Neuronal stem cell (in vitro differentiated cells): ENCODE results near the gene RAP1A.

Source experiments
- DNase-seq: peaks from one replicate; pipeline ENCODE4 v3.0.0-alpha.2; 2013; ENCODE audit warnings: low spot score
- H2AFZ ChIP-seq: one replicate; pipeline ENCODE4 v1.6.1; 2013; ENCODE audit warnings: mild to moderate bottlenecking, low read length, inconsistent platforms
- H2AK5ac ChIP-seq: 2 replicates; pipeline ENCODE4 v1.6.1; 2013; ENCODE audit warnings: low read depth, mild to moderate bottlenecking, inconsistent platforms, low read length, moderate library complexity, mixed read lengths
- H2BK120ac ChIP-seq: 2 replicates; pipeline ENCODE4 v1.6.1; 2013; ENCODE audit warnings: low read depth, mild to moderate bottlenecking, inconsistent platforms, low read length, moderate library complexity, mixed read lengths
- H2BK12ac ChIP-seq: one replicate; pipeline ENCODE4 v1.6.1; 2013; ENCODE audit warnings: low read length, inconsistent platforms
- H2BK15ac ChIP-seq: 2 replicates; pipeline ENCODE4 v1.6.1; 2013; ENCODE audit warnings: mild to moderate bottlenecking, low read length, inconsistent platforms, mixed read lengths
- H2BK5ac ChIP-seq: one replicate; pipeline ENCODE4 v1.6.1; 2013; ENCODE audit warnings: inconsistent platforms, mild to moderate bottlenecking, low read length, moderate library complexity
- H3K14ac ChIP-seq: one replicate; pipeline ENCODE4 v1.6.1; 2013; ENCODE audit warnings: low read length, inconsistent platforms
- H3K18ac ChIP-seq: 2 replicates; pipeline ENCODE4 v1.6.1; 2013; ENCODE audit warnings: low read length, inconsistent platforms
- H3K23ac ChIP-seq: 2 replicates; pipeline ENCODE4 v1.6.1; 2013; ENCODE audit warnings: low read depth, mild to moderate bottlenecking, mixed read lengths, low read length, inconsistent platforms; ENCODE audit not compliant: poor library complexity
- H3K27ac ChIP-seq: replicated peaks from 3 replicates; pipeline ENCODE4 v1.5.1; 2013; ENCODE audit warnings: low read length, inconsistent platforms
- H3K27me3 ChIP-seq, 3 experiments: 2 replicates each; pipeline ENCODE4 v1.6.1; 2013; ENCODE audit warnings: low read length in 3 of 3, mild to moderate bottlenecking in 2 of 3, inconsistent platforms in 1 of 3, low read depth in 1 of 3, mixed read lengths in 1 of 3, moderate library complexity in 1 of 3; ENCODE audit not compliant: control insufficient read depth in 3 of 3, insufficient read depth in 3 of 3
- H3K36me3 ChIP-seq, 2 donors: replicated peaks in 1 of 2; 2 replicates each; pipeline ENCODE4 v1.6.1; 2013; ENCODE audit warnings: low read length in 2 of 2; ENCODE audit not compliant: control insufficient read depth in 2 of 2, insufficient read depth in 2 of 2
- H3K4ac ChIP-seq: 2 replicates; pipeline ENCODE4 v1.6.1; 2013; ENCODE audit warnings: inconsistent platforms, mild to moderate bottlenecking, low read length, moderate library complexity
- H3K4me1 ChIP-seq, 2 donors: 1 replicate in 1 of 2; 2 replicates in 1 of 2; pipeline ENCODE4 v1.6.1; 2013; ENCODE audit warnings: low read length in 2 of 2, low read depth in 1 of 2; ENCODE audit not compliant: control insufficient read depth in 2 of 2, insufficient read depth in 1 of 2
- H3K4me2 ChIP-seq: one replicate; pipeline ENCODE4 v1.6.1; 2013; ENCODE audit warnings: mild to moderate bottlenecking, low read length, inconsistent platforms; ENCODE audit not compliant: insufficient read depth, poor library complexity, severe bottlenecking
- H3K4me3 ChIP-seq, 2 donors: 2 replicates each; pipeline ENCODE4 v1.5.1; 2013; ENCODE audit warnings: low read length in 2 of 2, mild to moderate bottlenecking in 2 of 2, inconsistent platforms in 1 of 2, moderate library complexity in 1 of 2
- H3K79me1 ChIP-seq: one replicate; pipeline ENCODE4 v1.6.1; 2013; ENCODE audit warnings: low read depth, mild to moderate bottlenecking, inconsistent platforms, low read length, moderate library complexity
- H3K9ac ChIP-seq: one replicate; pipeline ENCODE4 v1.6.1; 2013; ENCODE audit warnings: mild to moderate bottlenecking, low read depth, low read length, inconsistent platforms; ENCODE audit not compliant: poor library complexity
- H3K9me3 ChIP-seq, 2 donors: replicated peaks in 1 of 2; 2 replicates each; pipeline versions ENCODE3 to v1.6.1; 2013; ENCODE audit warnings: low read length in 2 of 2, mild to moderate bottlenecking in 2 of 2, inconsistent platforms in 1 of 2, low read depth in 1 of 2, mixed read lengths in 1 of 2, moderate library complexity in 1 of 2; ENCODE audit not compliant: control insufficient read depth in 2 of 2, insufficient read depth in 1 of 2
- H4K8ac ChIP-seq: one replicate; pipeline ENCODE4 v1.6.1; 2013; ENCODE audit warnings: low read depth, mild to moderate bottlenecking, inconsistent platforms, low read length, moderate library complexity
- H4K91ac ChIP-seq: one replicate; pipeline ENCODE4 v1.6.1; 2013; ENCODE audit warnings: low read length, low read depth, mild to moderate bottlenecking, inconsistent platforms; ENCODE audit not compliant: poor library complexity
- WGBS, 2 donors: extraction: QIAGEN DNeasy Blood & Tissue Kit; methylation state at CpG; one replicate each; pipeline ENCODE4 v1.1.7; 2013; ENCODE audit warnings: missing lambda C conversion rate in 2 of 2, mixed read lengths in 1 of 2; ENCODE audit not compliant: insufficient read length in 2 of 2, insufficient replicate concordance in 1 of 2; ENCODE audit errors: extremely low coverage in 2 of 2; 5-methylcytosine and 5-hydroxymethylcytosine counted together

Gene RAP1A

DNA sequence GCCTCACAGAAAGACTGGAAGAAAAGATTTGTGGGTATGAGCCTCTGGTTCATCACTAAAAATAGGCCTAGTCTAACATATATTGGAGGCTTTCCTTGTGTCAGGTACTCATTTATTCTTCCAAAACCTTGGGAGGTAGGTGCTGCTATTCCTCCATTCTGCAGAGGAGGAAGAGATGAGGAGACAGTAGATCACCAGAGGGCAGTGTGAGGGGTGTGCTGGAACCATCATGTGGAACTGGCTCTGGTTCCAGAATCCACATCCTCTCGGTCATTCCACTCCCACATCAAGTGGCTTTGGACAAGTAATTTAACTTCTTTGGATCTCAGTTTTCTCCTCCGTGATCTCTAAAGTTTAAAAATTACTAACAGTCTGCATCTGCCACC is 127.0 kb downstream of the RAP1A start:
- H4K91ac ChIP-seq = no peak overlapping the region
- no peak overlapping the region for H3K4me3 ChIP-seq
- no peak overlapping the region for H2AK5ac ChIP-seq
- H3K27me3 ChIP-seq = peaks cover 0 to 2% (median 0%) of the 10 kb centered on the region in 3 experiments
- no peak overlapping the region for H3K23ac ChIP-seq
- H3K4me2 ChIP-seq = no peak overlapping the region
- H2AFZ ChIP-seq = no peak overlapping the region
- DNase-seq = no peak
- H3K36me3 ChIP-seq = no peaks in the 10 kb centered on the region
- H3K9ac ChIP-seq = no peak overlapping the region
- H3K4ac ChIP-seq = no peak overlapping the region
- H2BK12ac ChIP-seq = no peak overlapping the region
- no peak overlapping the region for H3K27ac ChIP-seq
- H2BK5ac ChIP-seq = no peak overlapping the region
- H2BK15ac ChIP-seq = no peak overlapping the region
- WGBS, 2 donors = no CpG with 5 or more reads among the region's 2 CpGs
- H3K14ac ChIP-seq = no peak overlapping the region
- no peak overlapping the region for H3K18ac ChIP-seq
- H3K9me3 ChIP-seq = no peaks in the 10 kb centered on the region
- H3K79me1 ChIP-seq = no peaks in the 10 kb centered on the region
- H4K8ac ChIP-seq = no peak overlapping the region
- peaks cover 15 to 25% of the 10 kb centered on the region in 2 donors for H3K4me1 ChIP-seq
- H2BK120ac ChIP-seq = no peak overlapping the region

DNA sequence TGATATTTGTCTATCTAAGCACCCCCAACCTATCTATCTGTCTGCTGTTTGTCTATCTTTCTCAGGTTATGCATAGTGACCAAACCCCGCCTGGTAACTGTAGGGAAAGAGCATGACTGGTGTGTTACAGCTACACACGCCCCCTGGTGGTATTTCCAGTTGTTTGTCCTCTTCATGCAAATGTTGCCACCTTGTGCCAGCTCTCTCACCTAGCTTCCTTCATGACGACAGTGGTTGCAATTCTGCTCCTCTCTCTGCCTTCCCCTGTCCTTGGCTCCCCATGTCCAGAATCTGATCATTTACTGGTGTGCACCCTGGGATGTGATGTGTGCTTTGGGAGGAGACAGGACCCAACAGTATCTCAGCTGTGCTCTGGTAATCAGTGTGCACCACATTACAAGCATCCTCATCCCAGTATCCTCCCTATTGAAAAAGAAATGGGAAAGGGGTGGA is 127.7 kb downstream of the RAP1A start:
- DNase-seq = no peak
- Histone ChIP-seq H2BK5ac (no peak overlapping the region), H3K79me1 (no peaks in the 10 kb centered on the region), H4K91ac (no peak overlapping the region), H3K9me3 (no peaks in the 10 kb centered on the region), H2AK5ac (no peak overlapping the region), H4K8ac (no peak overlapping the region), H3K9ac (no peak overlapping the region), H3K4me2 (no peak overlapping the region), H3K36me3 (no peaks in the 10 kb centered on the region), H3K18ac (no peak overlapping the region), H2BK120ac (no peak overlapping the region), H3K27ac (no peak overlapping the region), H3K14ac (no peak overlapping the region), H2BK15ac (no peak overlapping the region), H2BK12ac (no peak overlapping the region), H3K4ac (no peak overlapping the region), H2AFZ (no peak overlapping the region), H3K4me1 (peaks cover 15 to 25% of the 10 kb centered on the region in 2 donors), H3K27me3 (peaks cover 0 to 2% (median 0%) of the 10 kb centered on the region in 3 experiments), H3K4me3 (no peak overlapping the region), H3K23ac (no peak overlapping the region)
- WGBS, 2 donors = no CpG with 5 or more reads among the region's 3 CpGs

DNA sequence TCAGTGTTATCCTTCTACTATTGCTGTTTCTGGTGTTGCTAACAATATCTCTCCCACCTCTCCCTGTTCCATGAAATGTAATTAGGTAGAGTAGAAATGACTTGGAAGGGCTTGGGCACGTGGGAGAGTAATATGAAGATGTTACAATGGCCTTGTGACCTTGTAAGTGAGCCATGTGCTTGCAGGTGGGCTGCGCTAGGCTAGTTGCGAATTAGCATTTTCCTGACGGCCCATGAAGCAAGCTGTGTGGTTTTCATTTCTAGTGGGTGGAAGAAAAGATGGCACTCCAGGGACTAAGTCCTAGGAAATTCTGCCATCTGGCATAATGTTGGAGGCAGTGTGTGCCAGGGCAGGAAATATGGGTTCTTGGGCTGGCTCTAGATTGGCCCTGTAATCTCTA is 128.4 kb downstream of the RAP1A start:
- H3K9me3 ChIP-seq = no peaks in the 10 kb centered on the region
- no peak overlapping the region for H3K4me2 ChIP-seq
- no CpG with 5 or more reads among the region's 4 CpGs for WGBS, 2 donors
- no peaks in the 10 kb centered on the region for H3K36me3 ChIP-seq
- no peak overlapping the region for H2AK5ac ChIP-seq
- no peak overlapping the region for H4K91ac ChIP-seq
- H3K9ac ChIP-seq = no peak overlapping the region
- no peak overlapping the region for H3K23ac ChIP-seq
- H2BK15ac ChIP-seq = no peak overlapping the region
- H3K27ac ChIP-seq = no peak overlapping the region
- H3K27me3 ChIP-seq = peaks cover 0 to 2% (median 0%) of the 10 kb centered on the region in 3 experiments
- H2AFZ ChIP-seq = no peak overlapping the region
- H3K4ac ChIP-seq = no peak overlapping the region
- no peak overlapping the region for H3K4me3 ChIP-seq
- H3K14ac ChIP-seq = no peak overlapping the region
- H3K4me1 ChIP-seq = peaks cover 15 to 23% of the 10 kb centered on the region in 2 donors
- H4K8ac ChIP-seq = no peak overlapping the region
- no peak overlapping the region for H2BK120ac ChIP-seq
- DNase-seq = no peak
- no peak overlapping the region for H2BK12ac ChIP-seq
- H3K18ac ChIP-seq = no peak overlapping the region
- no peak overlapping the region for H2BK5ac ChIP-seq
- H3K79me1 ChIP-seq = no peaks in the 10 kb centered on the region

DNA sequence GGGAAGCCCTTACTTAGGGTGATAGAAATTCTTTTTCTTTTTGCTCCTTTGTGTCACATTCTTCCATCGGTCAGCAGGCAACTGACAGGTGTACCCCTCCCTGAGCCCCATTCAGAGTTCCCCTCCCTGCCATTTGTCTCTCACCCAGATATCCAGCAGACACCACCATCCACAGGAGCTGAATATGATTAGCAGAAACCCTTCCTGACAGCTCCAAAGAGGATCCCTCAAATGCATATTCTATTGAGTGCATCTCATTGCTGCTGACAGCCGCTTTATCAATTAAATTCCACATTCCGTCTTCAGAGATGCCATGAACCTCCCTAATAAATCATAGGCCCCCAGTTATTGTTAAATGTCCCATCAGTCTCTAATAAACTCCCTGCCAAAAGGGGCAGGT is 130.0 kb downstream of the RAP1A start:
- Histone ChIP-seq H3K4ac (no peak overlapping the region), H3K27ac (no peak overlapping the region)

More for the DNA sequence above, 130.0 kb downstream of the RAP1A start:
- DNase-seq = no peak
- no peak overlapping the region for H4K8ac ChIP-seq
- H3K4me3 ChIP-seq = no peak overlapping the region
- no peak overlapping the region for H3K23ac ChIP-seq
- no peak overlapping the region for H2AK5ac ChIP-seq
- WGBS, 2 donors = no CpG with 5 or more reads among the region's 3 CpGs
- H3K27me3 ChIP-seq = no peaks in the 10 kb centered on the region
- H2AFZ ChIP-seq = no peak overlapping the region
- no peak overlapping the region for H2BK15ac ChIP-seq
- H3K18ac ChIP-seq = no peak overlapping the region
- H3K9ac ChIP-seq = no peak overlapping the region
- H2BK120ac ChIP-seq = no peak overlapping the region
- H4K91ac ChIP-seq = no peak overlapping the region
- no peak overlapping the region for H3K14ac ChIP-seq
- H2BK12ac ChIP-seq = no peak overlapping the region
- H3K4me2 ChIP-seq = no peak overlapping the region
- H3K79me1 ChIP-seq = no peaks in the 10 kb centered on the region
- H2BK5ac ChIP-seq = no peak overlapping the region
- peaks cover 15 to 22% of the 10 kb centered on the region in 2 donors for H3K4me1 ChIP-seq
- no peaks in the 10 kb centered on the region for H3K9me3 ChIP-seq
- H3K36me3 ChIP-seq = no peaks in the 10 kb centered on the region
